ENCODE results near the gene ASB18. TPM values are rescaled to one million over a fixed set of nuclear protein-coding genes. Genes with fewer than 3 reads are reported as not detected.

ASB18 gene
- total RNA-seq, 3 donors from 2014 or later: not detected

DNA sequence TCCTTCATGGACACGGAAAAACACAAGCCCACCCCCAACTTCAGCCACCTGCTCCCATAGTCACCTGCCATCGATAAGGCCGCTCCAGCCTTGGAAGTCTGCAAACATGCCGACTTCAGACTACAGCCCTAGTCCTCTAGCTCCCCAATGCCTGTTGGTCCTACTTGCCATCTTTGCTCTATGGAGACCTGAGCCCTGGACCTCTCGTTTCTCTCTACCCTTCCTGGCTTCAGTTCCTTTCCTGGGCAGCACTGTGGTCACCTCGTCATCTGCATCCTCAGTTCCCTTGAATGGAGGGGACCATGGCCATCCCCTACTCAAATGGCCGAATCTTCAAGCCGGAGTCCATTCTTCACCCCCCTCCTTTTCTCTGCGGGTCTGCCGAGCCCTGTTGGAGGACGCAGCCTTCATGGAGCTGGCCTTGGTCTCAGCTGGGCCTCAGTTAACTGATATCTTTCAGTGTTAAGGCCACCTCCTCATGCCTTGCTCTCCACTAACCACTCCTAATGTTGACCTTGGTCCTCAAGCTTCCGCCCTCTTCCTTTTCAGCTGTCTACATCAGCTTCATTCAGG is 48.4 kb downstream of the ASB18 start:
- Mint-ChIP-seq H3K27me3 (ENCODE audit: low read depth) (peaks cover 34% of the 10 kb centered on the region), H3K4me1 (ENCODE audit: low read depth) (no peaks in the 10 kb centered on the region), H3K9me3 (no peaks in the 10 kb centered on the region), H3K4me3 (no peak overlapping the region), H3K36me3 (ENCODE audit: insufficient read depth) (no peaks in the 10 kb centered on the region)
- ATAC-seq: no peak
- no peak for DNase-seq

DNA sequence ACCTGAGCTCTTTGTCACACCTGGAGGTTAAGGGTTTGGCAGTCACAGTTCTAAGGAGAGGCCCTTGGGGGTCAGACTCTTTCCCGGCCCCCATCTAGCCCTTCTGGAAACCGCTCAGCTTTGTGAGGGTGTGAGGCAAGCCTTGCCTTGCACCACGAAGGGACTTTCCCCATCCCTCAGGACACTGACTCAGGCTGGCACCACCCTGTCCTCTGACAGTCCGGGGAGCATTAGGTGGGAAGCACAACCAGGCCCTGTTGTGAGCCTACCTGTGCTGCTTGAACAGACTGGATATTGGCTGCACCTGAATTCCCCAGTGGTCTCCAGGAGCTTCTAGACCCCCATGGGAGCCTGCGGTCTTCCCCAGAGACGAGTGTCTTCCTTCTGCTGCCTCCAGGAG is 49.0 kb downstream of the ASB18 start:
- Mint-ChIP-seq H3K4me3 (no peak overlapping the region), H3K9me3 (no peaks in the 10 kb centered on the region), H3K36me3 (ENCODE audit: insufficient read depth) (no peaks in the 10 kb centered on the region), H3K4me1 (ENCODE audit: low read depth) (no peaks in the 10 kb centered on the region), H3K27me3 (ENCODE audit: low read depth) (peaks cover 37% of the 10 kb centered on the region)
- ATAC-seq: no peak
- no peak for DNase-seq

DNA sequence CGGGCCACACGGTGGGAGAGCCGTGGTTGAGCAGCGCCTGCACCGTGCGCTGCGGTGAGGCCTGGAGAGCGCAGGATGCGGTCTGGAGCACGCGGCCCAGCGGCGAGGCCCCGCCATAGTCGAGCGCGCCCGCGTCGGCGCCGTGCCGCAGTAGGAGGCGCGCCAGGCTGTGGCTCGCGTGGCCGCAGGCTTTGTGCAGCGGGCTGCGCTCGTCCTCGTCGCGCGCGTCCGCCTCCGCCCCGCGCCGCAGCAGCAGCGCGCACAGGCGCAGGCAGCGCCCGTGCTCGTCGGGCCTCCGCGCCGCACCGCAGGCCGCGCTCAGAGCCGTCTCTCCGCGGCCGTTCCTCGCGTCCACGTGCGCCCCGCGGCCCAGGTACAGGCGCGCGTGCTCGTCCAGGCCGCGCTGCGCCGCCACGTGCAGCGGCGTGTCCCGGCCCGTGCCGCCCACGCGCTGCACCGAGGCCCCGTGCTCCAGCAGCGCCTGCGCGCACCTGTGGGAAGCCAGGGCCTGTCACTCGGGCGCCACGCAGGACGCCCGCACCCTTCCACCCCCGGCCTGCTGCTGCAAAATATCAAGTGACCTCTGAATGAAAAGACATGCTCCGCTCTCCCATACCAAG is 49.7 kb downstream of the ASB18 start:
- no peak overlapping the region for H3K4me3 Mint-ChIP-seq
- DNase-seq: no peak
- H3K9me3 Mint-ChIP-seq: no peaks in the 10 kb centered on the region
- no peak for ATAC-seq
- no peaks in the 10 kb centered on the region for H3K36me3 Mint-ChIP-seq (ENCODE audit: insufficient read depth)
- H3K4me1 Mint-ChIP-seq (ENCODE audit: low read depth): no peaks in the 10 kb centered on the region
- H3K27me3 Mint-ChIP-seq (ENCODE audit: low read depth): peaks cover 39% of the 10 kb centered on the region

DNA sequence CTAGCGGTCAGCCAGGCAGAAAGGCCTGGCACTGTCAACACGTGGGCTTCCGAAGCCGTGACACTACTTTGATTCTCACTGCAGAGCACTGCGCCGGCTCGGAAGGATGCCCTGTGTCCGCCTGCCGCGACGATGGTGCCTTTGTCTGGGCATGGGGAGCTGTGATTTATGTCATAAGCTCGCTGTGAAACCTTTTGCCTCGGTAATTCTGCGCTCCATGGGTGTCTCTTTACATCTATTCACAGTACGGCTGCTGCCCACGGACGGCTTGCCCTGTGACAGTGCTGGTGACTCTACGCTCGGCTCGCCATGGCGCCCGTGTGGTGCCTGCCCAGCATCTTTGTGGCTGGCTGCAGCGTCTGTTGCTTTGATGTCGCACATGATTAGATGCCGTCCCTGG is 52.9 kb downstream of the ASB18 start:
- no peak for ATAC-seq
- H3K36me3 Mint-ChIP-seq (ENCODE audit: insufficient read depth): no peaks in the 10 kb centered on the region
- H3K4me1 Mint-ChIP-seq (ENCODE audit: low read depth): no peaks in the 10 kb centered on the region
- DNase-seq: no peak
- H3K9me3 Mint-ChIP-seq: peaks cover 4% of the 10 kb centered on the region
- no peak overlapping the region for H3K4me3 Mint-ChIP-seq
- H3K27me3 Mint-ChIP-seq (ENCODE audit: low read depth): peaks cover 27% of the 10 kb centered on the region

DNA sequence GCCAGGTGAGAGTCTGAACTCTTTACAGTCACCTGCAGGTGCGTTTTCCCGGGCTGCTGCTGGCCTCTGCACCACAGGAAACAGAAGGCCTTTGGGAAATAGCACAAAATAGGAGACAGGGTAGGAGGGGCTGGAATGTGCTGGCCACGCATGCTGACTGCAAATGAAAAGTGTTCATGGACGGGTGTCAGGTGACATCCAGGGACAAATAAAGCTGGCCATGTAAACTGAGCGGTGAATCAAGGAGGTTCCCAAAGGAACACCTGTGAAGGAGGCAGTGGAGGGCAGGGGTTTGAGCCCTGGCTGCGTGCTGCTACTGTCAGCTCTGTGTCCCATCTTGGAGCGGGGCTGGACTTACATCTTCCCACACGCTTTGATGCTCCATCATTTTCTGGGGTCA is 53.7 kb downstream of the ASB18 start:
- H3K36me3 Mint-ChIP-seq (ENCODE audit: insufficient read depth): no peaks in the 10 kb centered on the region
- no peaks in the 10 kb centered on the region for H3K4me1 Mint-ChIP-seq (ENCODE audit: low read depth)
- H3K4me3 Mint-ChIP-seq: no peak overlapping the region
- H3K9me3 Mint-ChIP-seq: peaks cover 9% of the 10 kb centered on the region
- ATAC-seq (no peak), DNase-seq (no peak)
- peaks cover 21% of the 10 kb centered on the region for H3K27me3 Mint-ChIP-seq (ENCODE audit: low read depth)

DNA sequence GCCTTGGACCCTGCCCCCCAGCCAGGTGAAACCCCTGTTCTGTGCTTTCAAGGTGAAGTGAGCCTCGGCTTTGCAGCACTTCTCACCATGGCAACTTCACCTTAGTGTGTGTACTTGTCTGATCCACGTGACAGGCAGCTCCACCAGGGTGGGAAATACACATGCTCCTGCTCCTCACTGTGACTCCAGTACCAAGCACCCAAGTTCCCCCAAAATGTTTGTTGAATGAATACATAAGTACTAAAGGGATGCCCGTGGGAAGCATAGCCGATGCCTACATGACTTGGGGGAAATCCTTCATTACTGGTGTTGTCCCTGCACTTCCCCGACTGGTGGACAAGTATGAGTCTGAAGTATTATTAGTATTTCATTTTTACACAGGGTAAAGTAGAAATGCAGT is 54.2 kb downstream of the ASB18 start:
- H3K36me3 Mint-ChIP-seq (ENCODE audit: insufficient read depth): no peaks in the 10 kb centered on the region
- H3K4me1 Mint-ChIP-seq (ENCODE audit: low read depth): no peaks in the 10 kb centered on the region
- H3K4me3 Mint-ChIP-seq: no peak overlapping the region
- H3K27me3 Mint-ChIP-seq (ENCODE audit: low read depth): peaks cover 19% of the 10 kb centered on the region
- peaks cover 9% of the 10 kb centered on the region for H3K9me3 Mint-ChIP-seq
- DNase-seq (no peak), ATAC-seq (no peak)

DNA sequence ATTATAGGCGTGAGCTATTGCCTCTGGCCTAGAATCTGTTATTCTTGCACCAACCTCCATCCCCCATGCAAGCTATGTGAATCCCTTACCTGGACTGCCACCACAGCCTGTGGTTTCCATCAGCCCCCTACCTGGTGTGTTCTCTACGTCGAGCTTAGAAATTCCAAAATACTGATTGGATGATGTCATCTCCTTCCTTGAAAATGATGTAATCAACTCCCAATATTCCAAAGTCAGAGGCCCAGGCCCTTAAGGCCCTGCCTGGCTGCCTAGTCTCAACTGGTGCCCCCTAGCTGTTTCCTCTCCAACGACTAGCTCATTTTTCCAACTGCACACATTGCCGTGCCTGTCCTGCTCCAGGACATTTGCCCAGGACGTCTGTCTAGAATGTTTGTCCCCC is 54.7 kb downstream of the ASB18 start:
- no peak for ATAC-seq
- no peaks in the 10 kb centered on the region for H3K4me1 Mint-ChIP-seq (ENCODE audit: low read depth)
- no peak overlapping the region for H3K4me3 Mint-ChIP-seq
- H3K9me3 Mint-ChIP-seq: peaks cover 9% of the 10 kb centered on the region
- peaks cover 17% of the 10 kb centered on the region for H3K27me3 Mint-ChIP-seq (ENCODE audit: low read depth)
- no peaks in the 10 kb centered on the region for H3K36me3 Mint-ChIP-seq (ENCODE audit: insufficient read depth)
- no peak for DNase-seq

DNA sequence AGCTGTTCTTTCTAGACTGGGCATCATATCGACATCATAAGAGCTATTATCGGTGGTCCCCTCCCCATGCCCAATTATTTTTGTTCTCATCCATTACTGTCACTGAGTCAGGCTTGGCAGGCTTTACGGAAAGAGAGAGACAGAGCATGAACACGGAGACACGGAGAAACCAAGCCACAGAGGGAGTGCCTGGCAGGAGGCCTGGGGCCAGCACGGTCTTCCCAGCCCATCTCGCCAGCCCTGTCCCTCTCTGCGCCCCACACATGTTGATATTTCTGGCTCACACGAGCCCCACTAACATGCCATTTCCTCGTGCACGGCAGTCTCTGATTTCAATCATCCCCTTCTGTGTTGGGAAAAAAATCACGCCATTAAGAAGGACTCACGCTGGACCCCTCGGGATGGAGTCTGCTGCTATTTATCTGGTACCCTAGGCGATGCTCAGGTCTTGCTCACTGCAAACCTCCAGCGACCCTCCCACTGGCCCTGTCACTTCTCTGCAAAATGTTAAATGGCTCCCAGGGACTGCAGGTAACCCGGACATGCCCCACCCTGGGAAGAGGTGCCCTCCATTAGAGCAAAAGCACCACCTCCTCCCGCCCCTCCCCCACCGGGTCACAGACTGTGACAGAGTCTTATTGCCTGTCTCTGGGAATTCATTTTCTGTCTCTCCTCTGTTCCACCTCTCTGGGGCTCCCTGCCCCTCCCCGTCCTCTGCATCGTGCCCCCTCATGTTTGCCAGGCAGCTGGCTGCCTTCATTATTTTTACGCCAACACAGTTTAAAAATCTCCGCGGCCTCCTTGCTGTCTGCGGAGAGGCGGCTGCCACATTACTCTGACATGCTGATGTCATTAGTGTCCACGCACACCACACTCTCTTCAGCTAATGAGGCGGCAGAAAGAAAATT is 55.9 kb downstream of the ASB18 start:
- DNase-seq (no peak), ATAC-seq (no peak)
- H3K4me3 Mint-ChIP-seq: no peak overlapping the region
- peaks cover 9% of the 10 kb centered on the region for H3K27me3 Mint-ChIP-seq (ENCODE audit: low read depth)
- peaks cover 9% of the 10 kb centered on the region for H3K9me3 Mint-ChIP-seq
- H3K36me3 Mint-ChIP-seq (ENCODE audit: insufficient read depth): no peaks in the 10 kb centered on the region
- no peaks in the 10 kb centered on the region for H3K4me1 Mint-ChIP-seq (ENCODE audit: low read depth)

DNA sequence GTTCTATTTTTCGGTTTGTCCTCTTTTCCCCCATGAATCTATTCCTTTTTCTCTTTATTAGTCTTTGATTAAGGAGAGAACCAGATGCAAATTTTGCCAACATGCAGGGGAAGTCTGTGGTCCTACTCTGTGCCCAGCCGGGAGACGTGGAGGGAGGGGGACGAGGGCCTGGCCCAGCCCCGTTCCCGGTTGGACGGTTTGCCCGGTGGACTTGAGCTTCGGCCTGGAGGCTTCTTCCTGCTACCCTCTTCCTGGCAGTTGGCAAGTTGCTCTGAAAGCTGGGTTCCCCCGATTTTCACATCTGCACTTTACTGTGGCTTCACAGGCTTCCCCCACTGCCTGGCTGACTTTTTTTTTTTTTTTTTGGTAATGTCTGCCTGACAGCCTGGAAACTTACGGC is 56.7 kb downstream of the ASB18 start:
- Mint-ChIP-seq H3K4me3 (no peak overlapping the region), H3K36me3 (ENCODE audit: insufficient read depth) (no peaks in the 10 kb centered on the region), H3K9me3 (peaks cover 9% of the 10 kb centered on the region), H3K4me1 (ENCODE audit: low read depth) (no peaks in the 10 kb centered on the region), H3K27me3 (ENCODE audit: low read depth) (peaks cover 8% of the 10 kb centered on the region)
- no peak for ATAC-seq
- no peak for DNase-seq

DNA sequence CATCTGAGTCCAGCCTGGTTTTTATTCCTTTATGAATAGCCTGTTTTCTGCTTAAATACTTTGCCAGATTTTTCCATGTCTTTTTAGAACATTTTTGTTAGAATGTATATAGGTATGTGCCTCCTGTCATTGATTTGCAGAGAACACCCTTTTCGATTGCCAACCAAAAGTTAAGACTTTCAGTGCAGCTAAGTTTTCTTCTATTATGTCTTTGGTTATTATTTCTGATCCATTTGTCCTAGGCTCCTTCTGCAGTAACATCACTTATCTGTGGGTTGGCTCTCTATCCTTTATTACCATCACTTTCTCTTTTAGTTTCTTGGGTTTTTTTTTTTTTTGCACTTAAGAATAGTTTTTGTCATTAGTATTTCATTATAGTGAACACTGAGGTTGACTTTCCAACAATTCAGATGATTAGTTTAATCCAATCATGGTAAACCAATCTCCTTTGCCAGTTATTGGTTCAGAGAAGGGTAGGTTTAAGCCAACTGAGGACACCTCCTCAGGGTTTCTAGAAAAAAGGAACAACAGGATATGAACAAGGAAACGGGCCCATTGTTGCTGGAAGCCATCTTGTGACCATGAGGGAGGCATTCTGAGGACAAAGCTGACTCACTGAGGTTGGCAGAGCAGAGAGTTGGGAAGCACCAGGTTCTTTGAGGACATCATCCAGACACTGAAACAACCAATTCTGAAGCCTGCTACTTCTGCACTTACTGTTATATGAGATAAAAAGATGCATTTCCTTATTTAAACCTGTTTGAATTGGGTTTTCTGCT is 58.1 kb downstream of the ASB18 start:
- peaks cover 9% of the 10 kb centered on the region for H3K27me3 Mint-ChIP-seq (ENCODE audit: low read depth)
- no peak overlapping the region for H3K4me3 Mint-ChIP-seq
- no peaks in the 10 kb centered on the region for H3K4me1 Mint-ChIP-seq (ENCODE audit: low read depth)
- H3K36me3 Mint-ChIP-seq (ENCODE audit: insufficient read depth): no peaks in the 10 kb centered on the region
- no peak for DNase-seq
- peaks cover 9% of the 10 kb centered on the region for H3K9me3 Mint-ChIP-seq
- ATAC-seq: no peak

DNA sequence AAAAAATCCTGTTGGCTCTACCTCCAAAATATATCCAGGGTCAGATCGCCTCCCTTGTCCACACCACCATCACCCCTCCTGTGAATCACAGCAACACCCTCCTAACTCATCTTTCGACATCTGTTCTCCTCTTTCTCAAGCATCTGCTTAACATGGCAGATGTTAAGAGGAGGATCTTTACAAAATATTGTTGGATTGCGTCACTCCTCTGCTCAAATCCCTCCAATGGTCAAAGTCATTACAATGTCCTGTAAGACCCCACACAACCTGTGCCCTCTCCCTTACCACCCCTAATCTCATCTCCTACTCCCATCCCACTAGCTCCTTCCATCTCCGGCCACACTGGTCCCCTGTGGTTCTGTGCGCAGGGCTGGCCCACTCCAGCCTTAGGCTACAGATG is 59.3 kb downstream of the ASB18 start:
- H3K9me3 Mint-ChIP-seq: peaks cover 9% of the 10 kb centered on the region

DNA sequence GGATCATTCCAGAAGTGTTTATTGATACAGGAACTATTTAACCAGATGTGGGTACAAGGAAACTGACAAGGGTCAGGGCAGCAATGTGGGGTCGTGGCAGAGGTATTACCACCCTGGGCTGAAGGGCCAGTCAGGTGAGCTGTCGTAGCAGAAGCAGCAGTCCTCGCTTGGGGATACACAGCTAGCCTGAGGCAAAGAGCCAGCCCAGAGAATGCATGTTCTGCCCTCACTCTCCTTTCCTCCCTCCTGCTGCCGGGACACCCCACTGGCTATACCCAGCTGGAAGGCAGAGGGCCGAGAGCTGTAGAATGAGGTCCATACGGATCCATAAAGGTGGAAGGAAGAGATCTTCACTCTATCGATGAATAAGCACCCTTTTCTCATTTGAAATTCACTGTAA is 63.8 kb downstream of the ASB18 start:
- Mint-ChIP-seq H3K9me3 (no peaks in the 10 kb centered on the region), H3K4me3 (no peak overlapping the region), H3K36me3 (ENCODE audit: insufficient read depth) (no peaks in the 10 kb centered on the region), H3K27me3 (ENCODE audit: low read depth) (peaks cover 6% of the 10 kb centered on the region), H3K4me1 (ENCODE audit: low read depth) (no peaks in the 10 kb centered on the region)
- ATAC-seq (no peak), DNase-seq (no peak)

More for the DNA sequence above, 59.3 kb downstream of the ASB18 start:
- no peaks in the 10 kb centered on the region for H3K36me3 Mint-ChIP-seq (ENCODE audit: insufficient read depth)
- peaks cover 6% of the 10 kb centered on the region for H3K27me3 Mint-ChIP-seq (ENCODE audit: low read depth)
- DNase-seq (no peak), ATAC-seq (no peak)
- no peak overlapping the region for H3K4me3 Mint-ChIP-seq
- no peaks in the 10 kb centered on the region for H3K4me1 Mint-ChIP-seq (ENCODE audit: low read depth)

DNA sequence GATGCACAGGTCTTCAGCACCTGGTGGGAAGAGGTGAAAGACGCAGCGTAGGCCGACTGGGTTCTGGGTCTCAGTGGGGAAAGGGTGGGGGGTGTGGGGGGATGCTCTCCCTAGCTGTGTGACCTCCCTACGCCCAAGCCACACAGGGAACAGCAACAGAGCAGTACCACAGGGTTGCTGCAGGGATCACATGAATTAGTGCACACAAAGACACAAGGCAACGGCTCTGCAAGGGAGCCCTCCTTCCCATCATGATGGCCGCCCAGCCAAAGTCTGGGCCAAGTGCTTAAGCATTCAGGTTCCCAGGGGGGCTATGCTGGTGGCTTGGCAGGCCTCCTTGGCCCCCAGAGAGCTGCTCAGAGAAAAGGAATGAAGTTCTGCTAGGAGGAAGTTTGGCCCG is 67.8 kb downstream of the ASB18 start:
- Mint-ChIP-seq H3K4me1 (ENCODE audit: low read depth) (no peaks in the 10 kb centered on the region), H3K4me3 (no peak overlapping the region), H3K9me3 (no peaks in the 10 kb centered on the region), H3K27me3 (ENCODE audit: low read depth) (peaks cover 9% of the 10 kb centered on the region), H3K36me3 (ENCODE audit: insufficient read depth) (no peaks in the 10 kb centered on the region)
- ATAC-seq (no peak), DNase-seq (no peak)

DNA sequence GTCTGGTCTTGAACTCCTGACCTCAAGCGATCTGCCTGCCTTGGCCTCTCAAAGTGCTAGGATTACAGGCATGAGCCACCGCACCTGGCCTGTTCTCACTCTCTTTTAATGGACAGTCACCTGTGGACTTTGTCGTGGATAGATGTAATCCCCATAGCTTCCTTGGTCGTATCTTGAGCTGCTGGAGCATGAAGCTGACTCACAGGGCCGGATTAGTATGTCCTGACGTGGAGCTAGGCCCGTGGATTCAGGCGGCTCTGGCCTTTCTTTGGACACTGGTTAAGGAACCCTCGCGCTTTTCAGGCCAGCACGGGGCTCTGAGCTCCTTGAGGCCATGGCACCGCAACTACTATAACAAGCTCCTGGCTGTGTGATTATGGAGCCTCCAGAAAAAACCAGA is 68.5 kb downstream of the ASB18 start:
- no peaks in the 10 kb centered on the region for H3K36me3 Mint-ChIP-seq (ENCODE audit: insufficient read depth)
- no peaks in the 10 kb centered on the region for H3K9me3 Mint-ChIP-seq
- ATAC-seq (no peak), DNase-seq (no peak)
- no peaks in the 10 kb centered on the region for H3K4me1 Mint-ChIP-seq (ENCODE audit: low read depth)
- peaks cover 9% of the 10 kb centered on the region for H3K27me3 Mint-ChIP-seq (ENCODE audit: low read depth)
- no peak overlapping the region for H3K4me3 Mint-ChIP-seq
